ENCODE measurements around the gene ELF5. TPM values are rescaled to one million over a fixed set of nuclear protein-coding genes. Genes with fewer than 3 reads are reported as not detected.
A peak's percentile ranks its signal among the peaks of the same experiment; 100 is the strongest.

ELF5 gene
- polyA plus RNA-seq, 4 donors = 53.8 to 87.5 (median 74.9) TPM

DNA sequence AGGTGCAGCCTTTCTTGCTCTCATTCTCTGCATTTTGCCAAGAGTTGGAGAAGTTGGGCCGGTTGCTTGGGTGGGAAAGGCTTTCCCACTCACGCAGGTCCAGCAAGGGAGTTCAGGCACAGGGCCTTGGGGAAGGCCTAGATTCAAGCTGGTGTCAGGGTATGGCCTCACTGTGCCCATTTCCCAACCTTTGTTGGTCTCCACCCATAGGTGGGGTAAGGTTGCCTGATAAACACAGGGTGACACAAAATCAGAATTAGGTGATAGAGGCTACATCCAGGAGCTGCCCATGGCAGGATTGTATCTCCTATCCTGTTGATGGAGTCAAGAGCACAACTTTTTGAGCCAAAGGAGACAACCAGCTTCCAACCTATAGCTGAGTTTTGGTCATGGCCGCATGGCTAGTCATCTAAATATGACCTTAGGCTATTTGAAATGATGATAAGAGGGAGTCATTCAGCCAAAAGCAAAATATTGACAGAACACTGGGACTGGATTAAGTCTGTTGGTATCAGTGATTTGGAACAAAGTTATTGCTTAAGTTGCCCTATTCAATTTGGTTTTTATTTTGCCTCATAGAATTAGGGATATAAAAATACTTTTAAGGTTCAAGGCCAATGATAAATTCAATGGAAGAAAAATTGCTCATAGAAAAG lies 54.0 kb downstream of the ELF5 start:
- DNase-seq (ENCODE audit: low read depth in 4 of 4, low spot score in 2 of 4) = no peak

DNA sequence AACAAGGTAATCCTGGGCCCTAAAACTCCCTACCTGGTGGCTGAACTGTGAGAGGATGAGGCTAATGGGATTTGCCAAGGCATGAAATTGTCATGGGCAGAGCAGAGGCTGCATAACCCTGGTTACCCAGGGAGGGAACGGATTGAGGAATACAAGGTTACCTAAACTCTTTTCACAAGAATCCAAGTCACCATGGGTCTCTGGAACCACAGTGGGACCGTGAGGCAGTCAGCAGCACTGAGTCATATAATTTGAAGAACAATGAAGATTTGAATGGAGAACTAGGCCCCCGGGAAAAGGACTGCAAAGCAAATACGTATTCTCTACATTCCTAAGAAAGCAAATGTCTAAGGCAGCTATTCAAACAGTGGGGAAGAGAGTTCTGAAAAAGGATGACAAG lies 55.1 kb downstream of the ELF5 start:
- no peak for DNase-seq (ENCODE audit: low read depth in 4 of 4, low spot score in 2 of 4)

DNA sequence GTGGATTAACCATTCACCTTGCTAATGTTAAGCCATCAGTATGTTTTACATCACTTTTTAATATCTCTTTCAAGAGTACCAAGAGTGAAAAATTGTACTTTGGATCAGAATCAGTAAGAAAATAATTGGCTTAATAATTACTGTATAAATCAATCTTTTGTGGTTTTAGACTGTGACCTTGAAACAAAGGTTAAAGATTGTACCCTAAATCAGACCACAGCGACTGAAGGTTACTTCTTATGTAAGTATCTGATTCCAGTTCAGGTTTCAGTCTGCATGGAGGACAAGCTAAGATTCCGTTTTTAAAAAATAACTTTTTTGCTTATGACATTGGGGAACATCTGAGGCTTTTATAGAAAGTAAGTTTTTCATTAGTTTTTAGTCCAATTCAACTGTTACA lies 56.0 kb downstream of the ELF5 start:
- DNase-seq (ENCODE audit: low read depth in 4 of 4, low spot score in 2 of 4) = no peak

DNA sequence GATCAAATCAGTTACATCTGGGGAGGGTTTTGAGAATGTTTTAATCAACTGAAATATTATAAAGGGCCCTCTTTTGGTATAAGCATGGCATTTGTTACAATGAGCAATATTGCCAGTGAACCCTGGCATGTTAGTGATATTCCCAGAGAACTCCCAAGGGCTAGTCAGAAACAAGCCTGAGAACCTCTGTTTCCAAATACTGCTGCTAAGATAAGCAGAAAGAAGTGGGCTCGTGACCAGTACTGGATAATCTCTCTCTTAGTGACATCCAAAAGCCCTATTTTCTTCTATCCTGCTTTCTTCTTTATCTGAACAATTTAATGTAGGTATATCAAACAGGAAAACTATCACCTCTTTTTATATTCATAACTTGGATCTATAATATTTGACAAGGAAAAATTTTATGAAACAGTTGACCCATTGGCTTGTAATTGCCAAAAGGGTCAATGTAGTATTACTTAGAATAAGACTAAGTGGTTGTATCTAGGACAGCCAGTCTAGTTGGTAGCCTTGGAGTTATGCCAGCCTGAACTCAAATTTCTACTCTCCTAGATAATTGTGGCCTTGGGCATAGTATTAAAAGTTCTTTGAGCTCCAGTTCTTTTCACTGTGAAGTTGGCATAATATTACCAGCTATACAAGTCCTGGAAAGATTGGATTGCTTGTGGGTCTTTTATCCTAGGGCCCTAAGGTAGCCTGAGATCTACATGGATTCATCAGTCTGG lies 59.1 kb downstream of the ELF5 start:
- DNase-seq (ENCODE audit: low read depth in 4 of 4, low spot score in 2 of 4) = no peak

DNA sequence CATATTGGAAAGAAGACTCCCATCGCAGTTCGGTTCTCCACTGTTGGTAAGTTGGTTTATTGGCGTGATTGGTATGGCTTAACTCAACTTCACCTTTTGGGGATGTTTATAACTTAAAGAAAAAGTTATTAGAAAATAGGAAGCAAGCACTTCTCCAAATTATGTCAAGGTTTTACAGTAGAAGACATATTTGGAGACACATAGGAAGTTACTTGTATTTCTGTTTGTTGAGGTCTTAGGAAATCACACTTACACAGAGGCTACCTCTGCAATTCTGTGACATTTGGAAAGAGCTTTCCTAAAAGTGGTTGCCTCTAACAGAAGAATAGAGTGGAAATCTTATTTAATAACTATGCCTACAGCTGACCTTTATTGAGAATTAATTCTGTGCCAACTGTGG lies 62.5 kb downstream of the ELF5 start:
- DNase-seq (ENCODE audit: low read depth in 4 of 4, low spot score in 2 of 4) = no peak

DNA sequence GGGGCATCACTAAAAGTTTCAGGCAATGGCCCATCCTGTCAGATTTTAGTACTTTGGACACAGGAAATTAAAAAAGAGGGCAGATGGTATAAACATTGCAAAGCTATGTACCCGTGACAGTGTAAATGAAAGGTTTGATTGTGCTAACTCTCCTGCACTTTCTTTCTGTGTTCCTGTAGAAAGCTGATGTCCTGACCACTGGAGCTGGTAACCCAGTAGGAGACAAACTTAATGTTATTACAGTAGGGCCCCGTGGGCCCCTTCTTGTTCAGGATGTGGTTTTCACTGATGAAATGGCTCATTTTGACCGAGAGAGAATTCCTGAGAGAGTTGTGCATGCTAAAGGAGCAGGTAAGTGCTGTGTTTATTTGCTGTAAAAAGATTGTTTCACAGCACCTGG lies 64.6 kb downstream of the ELF5 start:
- no peak for DNase-seq (ENCODE audit: low read depth in 4 of 4, low spot score in 2 of 4)

DNA sequence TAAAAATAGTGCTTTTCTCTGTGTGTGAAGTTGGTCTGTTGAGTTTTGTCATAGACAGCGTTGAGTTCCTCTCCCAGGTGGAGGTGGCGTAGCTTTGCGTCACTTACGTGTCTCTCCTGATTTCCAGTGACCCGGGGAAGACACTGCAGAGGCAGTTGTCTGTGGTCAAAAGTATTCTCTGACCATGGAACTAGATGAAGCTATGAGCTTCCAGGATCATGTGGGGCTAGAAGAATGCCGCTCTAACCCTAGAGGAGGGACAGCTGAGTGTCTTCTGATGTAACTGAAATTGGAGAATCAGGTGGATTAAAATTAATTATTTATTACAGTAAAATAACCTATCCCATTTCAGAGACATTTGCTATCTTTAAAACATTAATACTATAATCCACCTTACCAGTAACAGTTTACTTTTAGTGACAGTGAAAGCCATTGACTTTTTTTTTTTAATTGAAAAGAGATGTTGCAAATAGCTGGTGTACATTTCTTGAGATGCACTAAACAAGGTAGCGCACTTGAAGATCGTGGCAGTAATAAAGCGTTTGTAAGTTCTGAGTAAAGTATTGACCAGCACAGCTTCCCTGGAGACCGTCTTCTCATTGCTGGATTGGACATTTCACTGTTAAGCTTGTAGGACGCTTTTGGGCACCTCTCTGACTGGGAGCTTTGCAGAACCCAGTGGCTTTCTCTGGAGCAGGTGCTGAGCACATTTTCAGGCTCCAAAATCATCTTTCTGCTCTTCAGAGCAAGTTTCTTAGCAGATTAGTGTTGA lies 65.2 kb downstream of the ELF5 start:
- DNase-seq (ENCODE audit: low read depth in 4 of 4, low spot score in 2 of 4) = no peak

DNA sequence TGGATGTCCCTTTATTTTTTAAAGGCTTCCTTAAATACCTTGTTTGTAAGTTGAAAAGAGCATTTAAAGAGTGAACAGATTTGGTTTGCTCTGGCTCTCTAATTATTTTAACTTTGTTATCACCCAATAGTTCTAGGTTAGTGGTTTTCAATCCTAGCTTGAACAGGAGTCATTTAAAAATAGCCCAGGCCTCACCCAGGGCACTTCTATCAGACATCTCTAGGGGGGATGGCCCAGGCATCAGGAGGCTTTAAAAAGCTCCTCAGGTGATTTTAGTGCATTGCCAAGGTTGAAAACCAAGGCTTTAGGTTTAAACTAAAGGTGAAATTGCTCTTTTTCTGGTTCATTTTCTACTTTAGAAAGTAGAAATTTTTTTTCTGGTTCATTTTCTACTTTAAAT lies 66.5 kb downstream of the ELF5 start:
- DNase-seq (ENCODE audit: low read depth in 4 of 4, low spot score in 2 of 4) = no peak

DNA sequence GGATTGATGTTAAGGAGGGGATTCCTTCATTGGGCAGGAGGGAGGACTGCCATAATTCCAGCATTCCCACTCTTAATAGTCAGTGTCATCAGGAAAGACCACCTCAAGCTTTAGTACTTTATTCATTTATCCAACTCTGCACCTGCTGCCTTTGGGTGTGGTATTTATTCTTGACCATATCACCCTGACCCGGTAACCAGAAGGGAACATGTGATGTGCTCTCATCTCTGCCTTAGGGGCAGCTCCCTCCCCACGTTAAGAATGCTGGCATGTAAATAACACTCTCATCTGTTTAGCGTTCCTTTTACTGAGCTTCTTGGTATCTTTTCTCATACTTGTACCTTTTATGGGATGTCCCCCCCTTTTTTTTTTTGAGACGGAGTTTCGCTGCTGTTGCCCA lies 67.2 kb downstream of the ELF5 start:
- no peak for DNase-seq (ENCODE audit: low read depth in 4 of 4, low spot score in 2 of 4)

DNA sequence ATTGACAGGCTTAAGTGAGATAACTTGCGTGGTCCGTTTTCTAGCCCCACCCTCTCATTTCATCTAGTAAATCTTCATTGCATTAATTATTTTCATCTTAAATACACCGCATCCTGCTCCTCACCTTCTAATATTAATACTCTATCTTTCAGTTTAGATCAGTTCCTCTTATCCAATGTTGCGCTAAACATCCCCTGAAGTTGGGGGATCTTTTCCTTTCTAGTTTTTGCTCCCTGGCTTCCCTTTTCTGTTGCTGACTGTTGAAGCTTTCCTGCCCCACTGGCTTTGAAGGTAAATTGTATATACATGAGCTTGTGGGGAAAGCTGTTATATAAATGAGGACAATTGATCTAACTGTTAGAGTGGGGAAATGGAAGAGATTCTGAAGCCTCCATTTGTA lies 67.6 kb downstream of the ELF5 start:
- no peak for DNase-seq (ENCODE audit: low read depth in 4 of 4, low spot score in 2 of 4)

DNA sequence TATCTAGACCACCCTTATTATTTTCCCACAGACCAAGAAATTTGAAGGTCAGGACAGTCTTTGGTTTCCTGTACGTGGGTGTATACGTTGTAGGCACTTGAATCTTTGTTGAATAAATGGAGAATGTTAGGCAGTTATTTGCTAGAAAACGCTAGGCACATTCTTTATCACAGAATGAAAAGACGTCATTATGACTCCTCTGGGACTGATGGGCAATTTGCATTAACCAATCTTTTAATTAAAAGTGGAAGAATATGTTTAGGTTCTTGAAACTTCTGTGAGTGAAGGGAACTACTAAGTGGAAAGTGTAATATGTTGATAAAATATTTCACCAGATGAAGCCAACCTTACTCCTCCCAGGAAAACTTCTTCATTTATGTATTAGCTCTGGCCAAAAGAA lies 69.2 kb downstream of the ELF5 start:
- DNase-seq (ENCODE audit: low read depth in 4 of 4, low spot score in 2 of 4) = no peak

DNA sequence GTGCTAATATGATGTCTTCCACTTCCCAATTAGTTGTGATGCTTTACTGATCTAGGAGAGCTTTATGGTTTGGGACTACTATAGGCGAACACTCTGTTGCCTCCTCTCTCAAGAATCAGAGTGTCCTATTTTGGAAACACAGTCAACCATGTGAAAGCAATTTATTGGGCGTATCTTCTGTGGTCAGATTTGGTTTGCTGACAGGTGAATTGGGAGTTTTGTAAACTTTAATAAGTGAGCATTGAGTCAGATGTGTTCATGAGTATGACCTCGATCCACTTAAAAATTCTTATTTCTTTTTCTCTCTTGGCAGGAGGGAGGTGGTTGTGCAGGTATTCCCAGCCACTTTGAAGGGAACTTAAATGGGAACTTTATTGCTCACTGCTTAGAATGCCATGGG lies 70.5 kb downstream of the ELF5 start:
- DNase-seq (ENCODE audit: low read depth in 4 of 4, low spot score in 2 of 4) = no peak

DNA sequence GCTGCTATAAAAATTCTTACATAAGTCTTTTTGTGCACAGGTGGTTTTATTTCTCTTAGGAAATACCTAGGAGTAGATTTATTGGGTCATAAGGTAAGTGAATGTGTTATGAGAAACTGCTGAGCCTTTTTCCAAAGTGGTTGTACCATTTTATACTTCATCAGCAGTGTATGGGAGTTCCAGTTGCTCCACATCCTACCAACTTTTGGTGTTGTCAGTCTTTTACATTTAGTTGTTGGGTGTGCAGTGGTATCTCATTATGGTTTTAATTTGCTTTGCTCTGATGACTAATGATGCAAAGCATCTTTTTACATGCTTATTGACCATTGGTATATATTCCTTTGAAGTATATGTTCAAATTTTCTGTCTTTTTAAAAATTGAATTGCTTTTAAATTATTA lies 71.8 kb downstream of the ELF5 start:
- DNase-seq (ENCODE audit: low read depth in 4 of 4, low spot score in 2 of 4) = no peak

DNA sequence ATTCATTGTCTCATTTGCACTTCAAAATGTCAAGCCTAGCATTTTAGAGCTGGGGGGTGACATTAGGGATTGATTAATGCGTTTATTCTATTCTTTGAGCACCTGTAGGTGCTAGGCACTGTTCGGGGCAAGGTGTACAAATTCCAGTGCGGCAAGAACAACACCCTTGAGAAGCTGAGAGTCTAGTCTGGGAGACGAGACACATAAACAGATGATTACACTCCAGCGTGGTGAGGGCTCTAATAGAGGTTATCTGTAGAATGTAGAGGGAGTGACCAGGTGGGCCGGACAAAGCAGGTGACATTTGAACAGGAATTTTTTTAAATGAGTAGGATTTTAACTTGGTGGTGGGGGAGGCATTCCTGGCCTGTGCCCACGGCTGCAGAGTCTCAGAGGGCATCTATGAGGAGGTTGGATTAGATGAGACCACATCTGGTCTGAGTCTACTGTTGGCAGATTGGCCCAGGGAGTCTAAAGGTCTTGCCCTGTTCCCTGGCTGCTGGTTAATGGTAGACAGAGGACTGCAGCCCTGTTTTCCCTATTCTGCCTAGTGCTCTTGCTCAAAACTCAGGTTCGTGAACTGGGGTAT lies 73.9 kb downstream of the ELF5 start:
- DNase-seq (ENCODE audit: low read depth in 4 of 4, low spot score in 2 of 4) = peak in 1 of 4 donors; percentile 5

DNA sequence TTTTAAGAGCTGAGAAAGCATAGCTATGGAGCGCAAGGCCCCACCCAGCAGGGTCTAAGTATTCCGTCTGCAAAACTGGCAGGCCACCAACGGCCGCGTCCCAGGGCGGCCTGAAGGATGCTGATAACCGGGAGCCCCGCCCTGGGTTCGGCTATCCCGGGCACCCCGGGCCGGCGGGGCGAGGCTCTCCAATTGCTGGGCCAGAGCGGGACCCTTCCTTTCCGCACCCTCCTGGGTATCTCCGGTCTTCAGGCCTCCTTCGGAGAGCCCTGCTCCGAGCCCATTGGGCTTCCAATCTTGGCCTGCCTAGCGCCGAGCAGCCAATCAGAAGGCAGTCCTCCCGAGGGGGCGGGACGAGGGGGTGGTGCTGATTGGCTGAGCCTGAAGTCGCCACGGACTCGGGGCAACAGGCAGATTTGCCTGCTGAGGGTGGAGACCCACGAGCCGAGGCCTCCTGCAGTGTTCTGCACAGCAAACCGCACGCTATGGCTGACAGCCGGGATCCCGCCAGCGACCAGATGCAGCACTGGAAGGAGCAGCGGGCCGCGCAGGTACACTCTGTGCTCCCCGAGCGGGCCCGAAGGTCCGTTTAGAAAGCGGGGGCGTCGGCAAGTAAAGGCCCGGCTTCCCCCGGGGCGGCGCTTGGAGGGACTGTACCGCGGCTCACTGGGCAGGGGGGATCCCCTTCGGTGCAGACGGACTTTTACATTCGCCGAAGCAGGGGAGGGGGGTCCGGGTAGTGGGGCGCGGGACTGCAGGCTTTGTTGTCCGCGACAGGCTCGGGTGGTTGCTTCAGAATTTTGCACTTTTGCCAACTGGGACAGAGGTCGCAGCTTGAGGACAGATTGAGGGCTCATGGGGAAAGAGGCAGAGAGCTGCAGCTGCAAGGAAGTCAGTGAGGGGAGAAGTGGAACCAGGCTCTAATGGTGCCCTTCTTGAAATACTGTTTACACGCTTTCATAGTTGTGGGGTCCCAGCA lies 74.8 kb downstream of the ELF5 start, which contains the start of gene CAT:
Gene CAT, plus strand, starts transcription at position 406 of the 979 bp plus-strand sequence. Its CDS starts 80 bp downstream, at position 486.
- DNase-seq (ENCODE audit: low read depth in 4 of 4, low spot score in 2 of 4) = peak; percentile 90 to 96 (median 94)

DNA sequence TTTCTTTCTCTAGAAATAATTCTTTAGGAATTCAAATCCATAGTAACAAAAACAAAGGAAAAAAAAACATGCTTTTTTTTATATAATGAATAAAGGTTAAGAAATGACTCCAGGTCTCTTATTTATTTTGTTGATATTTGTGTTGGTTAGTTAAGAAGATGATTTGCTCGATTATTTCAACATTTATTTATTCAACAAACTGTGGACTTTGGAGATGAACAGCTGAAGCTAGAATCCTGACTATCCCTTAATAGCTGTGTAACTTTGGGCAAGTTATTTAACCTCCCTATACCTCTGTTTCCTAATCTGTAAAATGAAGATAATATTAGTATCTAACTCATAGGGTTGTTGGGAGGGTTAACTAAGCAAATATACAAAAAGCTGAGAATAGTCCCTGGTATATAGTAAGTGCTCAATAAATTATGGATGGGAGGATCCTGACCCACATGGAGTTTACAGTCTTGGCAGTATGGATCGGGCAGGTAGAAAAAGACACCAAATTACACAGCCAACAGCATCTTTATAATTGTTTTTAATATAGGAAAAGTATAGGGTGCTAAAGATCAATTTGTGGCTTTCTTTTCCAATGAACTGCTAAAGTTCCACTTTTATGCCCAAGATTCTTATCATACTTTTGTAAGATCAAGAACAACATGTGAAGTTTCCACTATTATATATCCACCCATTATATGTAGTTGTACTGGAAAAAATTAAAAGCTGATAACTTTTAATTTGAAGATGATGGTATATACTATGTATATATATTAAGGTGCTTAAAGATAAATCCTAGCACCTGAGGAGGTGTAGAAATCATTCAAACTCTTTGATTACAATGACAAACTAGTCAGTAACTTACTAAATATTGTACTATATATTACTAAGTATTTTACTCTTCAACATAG lies 76.1 kb downstream of the ELF5 start:
- no peak for DNase-seq (ENCODE audit: low read depth in 4 of 4, low spot score in 2 of 4)

DNA sequence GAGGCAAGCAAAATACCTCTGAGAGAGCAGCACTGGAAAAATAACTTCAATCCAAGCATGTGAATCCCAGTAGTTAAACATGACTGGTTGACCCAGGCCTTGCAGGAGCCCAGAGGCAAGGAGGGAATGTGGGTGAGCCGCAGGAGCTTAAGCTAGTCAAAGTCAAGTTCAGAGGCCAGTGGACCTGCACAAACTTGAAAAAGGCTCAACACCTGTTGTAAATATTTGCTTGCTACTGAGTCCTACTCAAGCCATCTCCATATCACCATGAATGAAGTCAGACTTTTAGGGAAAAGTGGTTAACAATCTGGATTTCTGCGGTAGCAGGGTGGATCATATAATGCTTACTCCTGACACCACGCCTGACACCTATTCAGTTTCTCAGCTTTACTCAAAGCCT lies 79.7 kb downstream of the ELF5 start:
- no peak for DNase-seq (ENCODE audit: low read depth in 4 of 4, low spot score in 2 of 4)

DNA sequence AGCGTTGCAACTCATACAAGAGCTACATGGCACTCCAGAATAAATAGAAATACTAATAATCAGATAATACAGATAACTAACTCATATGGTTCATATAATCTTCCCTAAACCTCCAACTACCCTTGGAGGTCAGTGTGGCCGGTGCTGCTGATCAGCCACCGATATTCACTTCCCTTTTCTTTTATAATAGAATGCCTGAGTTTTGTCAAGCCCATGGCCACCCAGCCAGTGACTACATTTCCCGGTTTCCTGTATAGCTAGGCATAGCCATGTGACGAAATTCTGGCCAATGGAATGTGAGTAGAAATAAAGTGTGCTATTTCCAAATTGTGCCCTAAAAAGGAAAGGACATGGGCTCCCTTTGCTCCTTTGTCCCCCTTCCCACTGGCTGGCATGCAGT lies 80.8 kb downstream of the ELF5 start:
- DNase-seq (ENCODE audit: low read depth in 4 of 4, low spot score in 2 of 4) = no peak

DNA sequence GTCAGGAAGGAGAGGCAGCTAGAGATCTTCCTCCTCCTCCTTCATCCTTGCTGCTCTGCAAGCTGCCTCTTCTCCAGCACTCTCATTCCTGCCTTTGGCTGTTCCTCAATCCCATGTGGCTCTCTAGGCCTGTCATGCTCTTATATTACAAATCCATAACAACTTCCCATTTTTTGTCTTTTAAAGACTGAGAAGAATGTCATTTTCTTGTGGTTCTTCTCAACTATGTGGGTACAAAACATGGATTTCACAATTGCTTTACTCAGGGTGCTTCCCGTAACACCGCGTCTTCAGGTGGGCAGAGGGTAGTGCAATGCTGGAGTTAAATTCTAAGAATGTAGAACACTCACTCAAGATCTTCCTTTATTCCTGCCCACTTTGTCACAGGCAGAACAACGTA lies 81.6 kb downstream of the ELF5 start:
- DNase-seq (ENCODE audit: low read depth in 4 of 4, low spot score in 2 of 4) = no peak
